Kidney tubule cell (primary cell): Measurements from ENCODE around the gene DIAPH3.
A peak's percentile ranks its signal among the peaks of the same experiment; 100 is the strongest.

Experiments used
- DNase-seq: peaks from one replicate; pipeline ENCODE4 v3.0.0-alpha.2; 2018; ENCODE audit warnings: low spot score

Gene DIAPH3

GRCh38 chr13:59674616-59675015, 489.1 kb downstream of the DIAPH3 start:
- peak; percentile 56 for DNase-seq

- peak; percentile 22 for DNase-seq
Observed at GRCh38 chr13:59673286-59673685, 490.4 kb downstream of the DIAPH3 start.

- no peak for DNase-seq
Observed at GRCh38 chr13:59672445-59672844, 491.3 kb downstream of the DIAPH3 start.

DNA sequence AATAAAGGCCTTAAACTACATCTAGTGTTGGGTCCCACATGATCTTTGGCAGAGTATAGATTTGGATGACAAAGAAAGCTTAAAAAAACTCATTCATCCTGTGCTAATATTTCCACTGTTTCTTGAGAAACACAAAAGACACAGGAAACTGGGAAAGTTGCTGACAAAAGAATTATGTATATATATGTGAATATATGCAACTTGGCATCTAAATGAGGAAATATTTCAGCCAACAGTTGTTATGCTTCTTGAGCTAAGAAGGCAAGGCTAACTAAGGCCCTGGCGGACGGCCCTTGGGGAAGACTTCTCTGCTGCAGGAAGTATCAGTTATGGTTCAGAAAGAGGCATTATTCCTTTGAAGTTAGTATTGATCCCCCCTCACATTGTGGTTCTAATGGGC, 491.8 kb downstream of the DIAPH3 start:
- DNase-seq: no peak

- peak; percentile 13 for DNase-seq
Observed at GRCh38 chr13:59666504-59666903, 497.2 kb downstream of the DIAPH3 start.

DNA sequence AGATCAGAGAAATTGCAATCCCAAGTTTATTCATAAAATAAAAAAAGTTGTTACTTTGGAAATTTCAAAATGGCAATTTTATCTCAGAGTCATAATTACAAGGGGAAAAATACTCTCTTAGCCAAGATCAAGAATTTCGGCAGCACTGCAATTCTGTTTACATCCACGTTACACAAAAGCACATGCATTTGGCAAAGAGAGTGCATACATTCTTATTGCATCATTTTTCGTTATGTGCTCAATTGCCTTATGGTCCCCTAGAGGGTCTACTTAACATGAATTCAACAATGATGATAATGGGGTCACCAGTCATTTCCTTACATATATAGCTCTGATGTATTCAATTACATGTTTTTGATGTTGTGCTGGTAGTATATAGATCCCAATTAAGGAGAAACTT, 498.0 kb downstream of the DIAPH3 start:
- DNase-seq: no peak

GRCh38 chr13:59665184-59665583, 498.5 kb downstream of the DIAPH3 start:
- no peak for DNase-seq

DNA sequence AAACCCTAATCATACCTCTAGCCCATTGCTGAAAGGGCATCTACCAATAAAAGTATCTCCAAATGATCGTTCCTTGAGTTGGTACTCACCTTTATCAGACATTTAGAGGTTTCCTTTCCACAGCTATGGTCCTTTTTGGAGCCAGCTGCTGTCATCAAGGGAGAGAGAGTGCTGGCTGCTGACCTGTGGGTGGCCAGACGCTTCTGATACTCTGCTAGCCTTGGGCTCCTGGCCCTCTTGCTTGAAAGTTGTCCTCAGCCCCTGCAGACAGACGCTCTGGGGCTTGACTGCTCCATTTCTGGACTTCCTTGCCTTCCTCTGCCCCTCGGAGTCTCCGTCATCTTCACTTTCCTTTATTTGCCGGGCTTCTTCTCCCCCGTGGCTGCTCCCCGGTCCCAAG, 499.1 kb downstream of the DIAPH3 start:
- no peak for DNase-seq

DNA sequence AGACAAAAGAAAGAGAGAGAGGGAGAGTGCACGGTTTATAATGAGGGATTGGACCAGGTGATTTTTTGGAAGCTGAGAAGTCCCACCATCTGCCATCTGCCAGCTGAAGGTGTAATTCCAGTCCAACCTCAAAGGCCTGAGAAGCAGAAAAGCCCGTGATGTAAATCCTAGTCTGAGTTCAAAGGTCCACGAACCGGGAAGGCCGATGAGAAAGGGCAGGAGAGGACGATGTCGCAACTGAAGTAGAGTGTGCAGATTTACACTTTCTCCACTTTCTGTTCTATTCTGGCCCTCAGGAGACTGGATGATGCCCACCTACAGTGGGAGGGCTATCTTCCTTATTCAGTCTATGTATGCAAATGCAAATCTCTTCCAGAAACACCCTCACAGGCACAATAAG, 500.0 kb downstream of the DIAPH3 start:
- DNase-seq: no peak

- no peak for DNase-seq
Observed at GRCh38 chr13:59660582-59660981, 503.1 kb downstream of the DIAPH3 start.

GRCh38 chr13:59659981-59660380, 503.7 kb downstream of the DIAPH3 start:
- DNase-seq: no peak

- DNase-seq: no peak
Observed at GRCh38 chr13:59658738-59659330, 504.9 kb downstream of the DIAPH3 start.

DNA sequence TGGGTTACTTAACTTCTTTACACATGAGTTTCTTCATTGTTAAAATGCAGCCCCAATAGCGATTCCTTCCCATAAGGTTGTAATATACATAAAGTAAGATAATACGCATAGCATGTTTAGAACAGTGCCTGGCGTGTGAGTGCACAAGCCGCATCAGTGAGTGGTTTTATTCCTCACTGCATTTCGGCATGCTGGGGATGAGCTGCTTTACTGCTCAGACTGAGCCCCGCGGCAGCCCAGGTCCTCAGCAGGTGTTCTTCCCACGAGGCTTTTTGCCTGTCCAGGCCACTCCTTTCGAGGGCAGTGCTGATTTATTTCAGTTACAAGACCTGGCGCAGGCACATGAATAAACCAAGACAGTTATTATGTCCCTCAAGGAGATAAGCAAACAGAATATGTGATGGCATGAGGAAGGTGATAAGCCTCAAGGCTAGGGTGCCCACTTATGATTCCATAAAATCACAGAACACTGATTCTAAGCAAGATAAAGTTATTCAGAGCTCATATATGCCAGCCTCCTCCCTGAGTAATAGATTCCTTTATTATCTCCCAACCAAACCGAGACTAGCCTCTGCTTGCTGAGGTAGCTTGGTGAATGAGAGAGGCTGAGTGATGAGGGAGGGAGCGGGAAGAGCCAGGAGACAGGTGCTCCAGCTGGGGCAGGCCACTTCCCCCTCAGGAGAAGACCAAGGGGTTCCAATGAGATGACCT, 505.5 kb downstream of the DIAPH3 start:
- no peak for DNase-seq

DNA sequence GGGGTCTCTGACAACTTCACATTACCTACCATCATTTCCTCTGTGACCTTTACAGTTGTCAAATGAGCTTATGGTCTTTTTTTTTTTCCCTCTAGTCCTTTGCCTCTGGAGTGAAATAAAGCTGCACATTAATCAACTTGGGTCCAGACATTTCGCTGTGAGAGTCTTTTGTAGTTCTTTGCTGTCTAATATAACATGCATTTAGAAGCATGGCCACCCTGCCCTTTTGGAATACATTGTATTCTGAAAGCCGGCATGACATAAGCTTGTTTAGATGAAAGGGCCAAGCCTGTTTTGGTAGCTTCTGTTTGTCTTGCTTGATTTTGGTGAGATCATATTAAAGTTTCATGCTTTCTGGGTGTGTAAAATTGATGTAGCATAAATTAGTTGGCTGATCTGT, 509.8 kb downstream of the DIAPH3 start:
- no peak for DNase-seq

DNA sequence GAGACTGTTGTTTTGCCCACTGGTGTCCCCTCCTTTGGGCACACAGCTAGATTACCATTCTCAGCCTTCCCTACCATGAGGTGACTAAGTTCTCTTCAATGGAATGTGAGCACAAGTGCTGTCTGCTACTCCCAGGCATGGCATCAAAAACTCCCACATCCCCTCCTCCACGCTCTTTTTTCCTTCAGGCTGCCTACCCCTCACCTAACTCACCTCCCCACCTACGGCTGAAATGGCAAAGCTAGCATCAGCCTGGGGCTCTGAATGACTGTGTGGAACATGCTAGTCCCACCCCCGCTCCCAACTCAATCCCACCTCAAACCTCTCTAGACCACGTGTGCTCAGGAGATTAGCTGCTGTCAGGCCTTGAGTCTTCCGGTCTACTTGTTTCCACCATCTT, 512.2 kb downstream of the DIAPH3 start:
- peak; percentile 15 for DNase-seq

DNA sequence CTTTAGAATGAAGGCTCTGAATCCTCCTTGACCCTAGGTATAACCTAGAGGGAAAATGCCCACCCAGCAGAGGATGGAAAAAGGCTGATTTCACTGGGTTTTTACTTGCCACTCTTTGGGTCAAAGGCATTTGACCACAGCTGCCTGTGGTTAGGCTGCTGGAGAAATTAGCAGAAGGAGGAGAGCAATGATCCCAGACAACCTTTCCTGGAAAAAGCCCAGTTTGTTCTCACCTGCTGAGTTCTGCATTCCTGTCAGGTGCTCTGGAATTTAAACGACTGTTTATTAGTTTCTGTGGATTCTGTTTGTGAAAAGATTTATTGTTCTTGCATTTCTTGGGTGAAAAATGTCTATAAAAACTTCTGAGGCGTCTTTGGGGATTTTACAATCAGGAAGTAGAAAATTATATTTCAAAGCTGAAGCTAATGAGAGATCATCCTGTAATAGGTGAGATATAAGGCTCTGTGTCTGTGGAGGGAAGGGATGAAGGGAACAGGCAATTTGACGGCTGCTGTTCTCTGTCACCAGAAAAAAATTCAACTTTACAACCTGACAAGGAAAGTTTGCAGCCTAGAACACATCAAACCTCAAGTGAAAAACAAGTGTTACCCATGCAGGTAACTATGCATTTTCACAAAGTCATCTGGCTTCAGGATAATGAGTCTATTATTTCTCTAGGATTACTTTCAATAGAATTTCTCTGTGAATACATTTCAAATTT, 519.7 kb downstream of the DIAPH3 start:
- DNase-seq: peak; percentile 79

DNA sequence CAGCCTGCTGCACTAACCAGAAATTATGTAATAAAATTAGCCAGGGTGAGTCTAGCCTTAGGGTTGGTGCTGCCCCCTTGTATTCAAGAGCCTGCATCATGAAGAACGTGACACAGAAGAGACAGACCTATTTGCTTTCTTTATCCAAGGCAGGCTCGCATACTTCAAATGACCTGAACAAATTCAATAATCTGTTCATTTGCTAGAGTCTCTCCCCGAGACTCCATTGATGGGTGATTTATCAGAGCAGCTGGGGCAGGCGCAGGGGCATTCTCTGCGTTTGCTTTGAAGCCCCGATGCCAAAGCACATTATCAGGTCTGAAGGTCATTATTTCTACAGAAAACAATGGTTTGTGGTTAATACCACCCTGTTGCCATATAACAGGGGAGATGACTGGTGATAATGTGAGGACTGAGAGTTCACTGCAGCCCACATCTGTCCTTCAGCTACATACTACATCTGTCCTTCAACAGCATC, 520.3 kb downstream of the DIAPH3 start:
- DNase-seq: no peak

- DNase-seq: peak; percentile 6
Observed at GRCh38 chr13:59641817-59642216, 521.9 kb downstream of the DIAPH3 start.

DNA sequence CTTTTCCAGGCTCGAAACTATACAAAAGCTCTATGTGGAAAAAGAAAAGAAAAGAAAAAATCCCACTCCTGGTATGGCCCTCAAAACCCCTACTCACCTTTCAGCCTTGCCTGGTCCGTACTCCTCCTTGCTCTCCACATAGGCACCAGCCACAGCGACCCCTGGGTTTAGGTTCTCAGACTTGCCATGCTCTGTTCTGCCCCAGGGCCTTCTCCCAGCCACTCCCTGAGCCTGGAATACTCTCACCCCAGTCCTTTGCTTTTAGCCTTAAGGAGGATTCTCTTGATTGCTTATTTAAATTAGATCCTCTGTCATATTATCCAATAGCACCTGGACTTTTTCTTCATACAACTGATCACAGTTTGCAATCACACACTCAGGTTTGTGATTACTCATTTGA, 522.5 kb downstream of the DIAPH3 start:
- no peak for DNase-seq

GRCh38 chr13:59638404-59638803, 525.3 kb downstream of the DIAPH3 start:
- DNase-seq: no peak

- DNase-seq: peak; percentile 64
Observed at GRCh38 chr13:59635589-59635988, 528.1 kb downstream of the DIAPH3 start.

DNA sequence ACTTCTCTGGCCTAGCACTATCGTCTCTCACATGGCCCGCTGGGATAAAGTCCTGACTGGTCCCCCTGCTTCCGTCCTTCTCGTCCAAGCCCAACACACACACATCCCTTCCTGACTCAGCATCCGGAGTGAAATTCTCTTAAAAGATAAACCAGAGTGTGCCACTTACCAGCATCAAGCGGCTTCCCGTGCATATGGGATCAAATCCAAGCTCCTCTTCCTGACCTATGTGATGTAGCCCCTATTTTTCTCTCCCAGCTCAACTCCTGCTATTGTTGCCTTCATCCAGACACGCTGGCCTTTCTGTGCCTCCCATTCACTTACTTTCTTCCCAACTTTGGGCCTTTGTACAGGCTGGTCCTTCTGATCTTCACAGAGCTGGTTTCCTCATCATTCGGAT, 530.4 kb downstream of the DIAPH3 start:
- no peak for DNase-seq

- DNase-seq: no peak
Observed at GRCh38 chr13:59631271-59631670, 532.5 kb downstream of the DIAPH3 start.
